ENCODE data around the gene ZNF791. TPM values are rescaled to one million over a fixed set of nuclear protein-coding genes. Genes with fewer than 3 reads are reported as not detected.
"Not testable (repeated sequence)": the region's sequence is repeated elsewhere in the genome, so short reads cannot be mapped to it uniquely, and the experiment has no call there.

ZNF791 gene
- total RNA-seq, 1 experiment from 2014 or later: 8.1 TPM

- DNase-seq (ENCODE audit: low spot score): no peak
These were observed 18.5 kb downstream of the ZNF791 start for GRCh38 chr19:12629215-12629614.

- DNase-seq (ENCODE audit: low spot score): no peak
These were observed 25.9 kb downstream of the ZNF791 start for GRCh38 chr19:12636631-12637030.

GRCh38 chr19:12638611-12639182, 28.0 kb downstream of the ZNF791 start:
- DNase-seq (ENCODE audit: low spot score): no peak

GRCh38 chr19:12639901-12640613, 29.3 kb downstream of the ZNF791 start:
- DNase-seq (ENCODE audit: low spot score): peak; percentile 78

GRCh38 chr19:12641456-12641855, 30.7 kb downstream of the ZNF791 start:
- DNase-seq (ENCODE audit: low spot score): no peak

GRCh38 chr19:12642506-12642905, 31.8 kb downstream of the ZNF791 start:
- DNase-seq (ENCODE audit: low spot score): no peak

GRCh38 chr19:12643716-12644115, 33.0 kb downstream of the ZNF791 start:
- DNase-seq (ENCODE audit: low spot score): not testable (repeated sequence)

GRCh38 chr19:12646551-12646950, 35.8 kb downstream of the ZNF791 start:
- DNase-seq (ENCODE audit: low spot score): no peak

GRCh38 chr19:12647047-12647446, 36.3 kb downstream of the ZNF791 start:
- no peak for DNase-seq (ENCODE audit: low spot score)

- DNase-seq (ENCODE audit: low spot score): no peak
These were observed 36.9 kb downstream of the ZNF791 start for GRCh38 chr19:12647490-12648071.

GRCh38 chr19:12648088-12648487, 37.4 kb downstream of the ZNF791 start:
- DNase-seq (ENCODE audit: low spot score): no peak

- no peak for DNase-seq (ENCODE audit: low spot score)
These were observed 39.2 kb downstream of the ZNF791 start for GRCh38 chr19:12649941-12650340.

GRCh38 chr19:12652219-12652618, 41.5 kb downstream of the ZNF791 start:
- no peak for DNase-seq (ENCODE audit: low spot score)

- DNase-seq (ENCODE audit: low spot score): no peak
These were observed 44.8 kb downstream of the ZNF791 start for GRCh38 chr19:12655546-12655945.

- DNase-seq (ENCODE audit: low spot score): no peak
These were observed 46.3 kb downstream of the ZNF791 start for GRCh38 chr19:12656899-12657571.

- DNase-seq (ENCODE audit: low spot score): no peak
These were observed 47.2 kb downstream of the ZNF791 start for GRCh38 chr19:12657966-12658365.

GRCh38 chr19:12660980-12661379, 50.3 kb downstream of the ZNF791 start:
- DNase-seq (ENCODE audit: low spot score): no peak

GRCh38 chr19:12664406-12665280, 53.9 kb downstream of the ZNF791 start:
- DNase-seq (ENCODE audit: low spot score): no peak

- no peak for DNase-seq (ENCODE audit: low spot score)
These were observed 54.5 kb downstream of the ZNF791 start for GRCh38 chr19:12665281-12665573.

GRCh38 chr19:12665671-12666264, 55.0 kb downstream of the ZNF791 start:
- no peak for DNase-seq (ENCODE audit: low spot score)

GRCh38 chr19:12666265-12667048, 55.7 kb downstream of the ZNF791 start, which contains the start of the genes MAN2B1 and WDR83:
Gene MAN2B1, minus strand, starts transcription at chr19:12666742. Its CDS starts 41 bp downstream, at chr19:12666701.
Gene WDR83, plus strand, starts transcription at chr19:12666807. Its CDS starts 2,984 bp downstream, at chr19:12669791.
- no peak for DNase-seq (ENCODE audit: low spot score)

Measured in H4 (cell line).